ENCODE measurements around the gene PTGES2. TPM values are rescaled to one million over a fixed set of nuclear protein-coding genes. Genes with fewer than 3 reads are reported as not detected.
"Not testable (repeated sequence)": the region's sequence is repeated elsewhere in the genome, so short reads cannot be mapped to it uniquely, and the experiment has no call there.

Gene PTGES2
- total RNA-seq, 1 donor from 2014 or later: 44.1 TPM

GRCh38 chr9:128113526-128114325 is 13.8 kb downstream of the PTGES2 start:
- H3K4me1 Mint-ChIP-seq (ENCODE audit: low read depth, unreplicated experiment): peaks cover 2% of the 10 kb centered on the region
- FAIRE-seq (no peak), DNase-seq (ENCODE audit: low read depth) (no peak)
- no peak overlapping the region for H2AFZ ChIP-seq (ENCODE audit: low read depth, low read length)
- H3K27ac Mint-ChIP-seq (ENCODE audit: unreplicated experiment): no peak overlapping the region
- H3K4me3 ChIP-seq (ENCODE audit: insufficient read depth, low read depth, low read length): no peak overlapping the region
- H4K20me1 ChIP-seq (ENCODE audit: insufficient read depth, low read length): peaks cover 6% of the 10 kb centered on the region
- H3K4me1 ChIP-seq (ENCODE audit: insufficient read depth, low read length): peaks cover 3% of the 10 kb centered on the region
- no peak overlapping the region for H3K27ac ChIP-seq (ENCODE audit: low read depth, low read length)
- H3K27me3 ChIP-seq (ENCODE audit: insufficient read depth, low read length): no peaks in the 10 kb centered on the region
- H3K36me3 ChIP-seq (ENCODE audit: insufficient read depth, low read length): peaks cover 3% of the 10 kb centered on the region
- H3K79me2 ChIP-seq (ENCODE audit: insufficient read depth, low read length): no peaks in the 10 kb centered on the region
- H3K9me3 Mint-ChIP-seq (ENCODE audit: unreplicated experiment): no peaks in the 10 kb centered on the region
- H3K4me2 ChIP-seq (ENCODE audit: low read length): no peak overlapping the region
- H3K27me3 Mint-ChIP-seq (ENCODE audit: low read depth, unreplicated experiment): no peaks in the 10 kb centered on the region
- H3K4me3 Mint-ChIP-seq (ENCODE audit: unreplicated experiment): no peak overlapping the region
- H3K9ac ChIP-seq (ENCODE audit: low read length): no peak overlapping the region
- peaks cover 13% of the 10 kb centered on the region for H3K36me3 Mint-ChIP-seq (ENCODE audit: low read depth, unreplicated experiment)
- TF ChIP-seq CTCF (IDR thresholded peaks at IDR 0.05; ENCODE audit: insufficient read depth, low read depth, low read length) (no peak), EZH2 (IDR thresholded peaks at IDR 0.05; ENCODE audit: insufficient read depth, low read length) (no peak)
- H3K9me3 ChIP-seq (ENCODE audit: insufficient read depth, low read depth, low read length): no peaks in the 10 kb centered on the region

- H3K27ac ChIP-seq (ENCODE audit: low read depth, low read length); H3K9me3 Mint-ChIP-seq (ENCODE audit: unreplicated experiment); H2AFZ ChIP-seq (ENCODE audit: low read depth, low read length); H3K27me3 ChIP-seq (ENCODE audit: insufficient read depth, low read length); FAIRE-seq; DNase-seq (ENCODE audit: low read depth); H3K79me2 ChIP-seq (ENCODE audit: insufficient read depth, low read length); H3K4me1 Mint-ChIP-seq (ENCODE audit: low read depth, unreplicated experiment); H3K4me3 Mint-ChIP-seq (ENCODE audit: unreplicated experiment); H3K27ac Mint-ChIP-seq (ENCODE audit: unreplicated experiment); H3K4me3 ChIP-seq (ENCODE audit: insufficient read depth, low read depth, low read length); H3K4me1 ChIP-seq (ENCODE audit: insufficient read depth, low read length); H3K9ac ChIP-seq (ENCODE audit: low read length); H3K4me2 ChIP-seq (ENCODE audit: low read length); H3K9me3 ChIP-seq (ENCODE audit: insufficient read depth, low read depth, low read length); H3K27me3 Mint-ChIP-seq (ENCODE audit: low read depth, unreplicated experiment): not testable (repeated sequence)
- Histone ChIP-seq H4K20me1 (ENCODE audit: insufficient read depth, low read length) (peaks cover 14% of the 10 kb centered on the region), H3K36me3 (ENCODE audit: insufficient read depth, low read length) (peaks cover 18% of the 10 kb centered on the region)
- peaks cover 14% of the 10 kb centered on the region for H3K36me3 Mint-ChIP-seq (ENCODE audit: low read depth, unreplicated experiment)
Measured at GRCh38 chr9:128111726-128112125, 15.8 kb downstream of the PTGES2 start.

- Mint-ChIP-seq H3K4me3 (ENCODE audit: unreplicated experiment) (no peak overlapping the region), H3K36me3 (ENCODE audit: low read depth, unreplicated experiment) (peaks cover 17% of the 10 kb centered on the region), H3K27ac (ENCODE audit: unreplicated experiment) (no peak overlapping the region), H3K9me3 (ENCODE audit: unreplicated experiment) (no peaks in the 10 kb centered on the region), H3K4me1 (ENCODE audit: low read depth, unreplicated experiment) (peaks cover 4% of the 10 kb centered on the region), H3K27me3 (ENCODE audit: low read depth, unreplicated experiment) (no peaks in the 10 kb centered on the region)
- FAIRE-seq (no peak), DNase-seq (ENCODE audit: low read depth) (no peak)
- no peak for TF ChIP-seq EZH2 (IDR thresholded peaks at IDR 0.05; ENCODE audit: insufficient read depth, low read length)
- TF ChIP-seq CTCF (IDR thresholded peaks at IDR 0.05; ENCODE audit: insufficient read depth, low read depth, low read length): no peak
- H3K36me3 ChIP-seq (ENCODE audit: insufficient read depth, low read length): peaks cover 23% of the 10 kb centered on the region
- H3K27me3 ChIP-seq (ENCODE audit: insufficient read depth, low read length): no peaks in the 10 kb centered on the region
- H3K79me2 ChIP-seq (ENCODE audit: insufficient read depth, low read length): peaks cover 5% of the 10 kb centered on the region
- H3K27ac ChIP-seq (ENCODE audit: low read depth, low read length): no peak overlapping the region
- H3K9ac ChIP-seq (ENCODE audit: low read length): no peak overlapping the region
- peaks cover 26% of the 10 kb centered on the region for H4K20me1 ChIP-seq (ENCODE audit: insufficient read depth, low read length)
- H3K4me2 ChIP-seq (ENCODE audit: low read length): no peak overlapping the region
- no peak overlapping the region for H2AFZ ChIP-seq (ENCODE audit: low read depth, low read length)
- H3K9me3 ChIP-seq (ENCODE audit: insufficient read depth, low read depth, low read length): no peaks in the 10 kb centered on the region
- H3K4me1 ChIP-seq (ENCODE audit: insufficient read depth, low read length): no peaks in the 10 kb centered on the region
- H3K4me3 ChIP-seq (ENCODE audit: insufficient read depth, low read depth, low read length): no peak overlapping the region
Measured at GRCh38 chr9:128109050-128109709, 18.3 kb downstream of the PTGES2 start.
